Smooth muscle cell of the brain vasculature (primary cell): Measurements from ENCODE around the gene ACSS3.
"Not testable (repeated sequence)": the region's sequence is repeated elsewhere in the genome, so short reads cannot be mapped to it uniquely, and the experiment has no call there.

Source experiments
- DNase-seq: peaks from one replicate; pipeline ENCODE4 v3.0.0-alpha.2; 2012; ENCODE audit warnings: low read depth, low spot score

ACSS3 gene

GRCh38 chr12:81094718-81095360 lies 17.0 kb downstream of the ACSS3 start:
- DNase-seq = no peak

GRCh38 chr12:81095501-81096232 lies 17.8 kb downstream of the ACSS3 start:
- DNase-seq = no peak

- DNase-seq = no peak
Measured at GRCh38 chr12:81105687-81106086, 27.8 kb downstream of the ACSS3 start.

GRCh38 chr12:81114226-81114625 lies 36.3 kb downstream of the ACSS3 start:
- DNase-seq = no peak

- DNase-seq = not testable (repeated sequence)
Measured at GRCh38 chr12:81119069-81119468, 41.2 kb downstream of the ACSS3 start.

- DNase-seq = no peak
Measured at GRCh38 chr12:81120961-81121360, 43.1 kb downstream of the ACSS3 start.

GRCh38 chr12:81123611-81124010 lies 45.7 kb downstream of the ACSS3 start:
- no peak for DNase-seq

GRCh38 chr12:81125691-81126090 lies 47.8 kb downstream of the ACSS3 start:
- no peak for DNase-seq

- peak; percentile 7 for DNase-seq
Measured at GRCh38 chr12:81128930-81129554, 51.2 kb downstream of the ACSS3 start.

- no peak for DNase-seq
Measured at GRCh38 chr12:81136519-81136918, 58.6 kb downstream of the ACSS3 start.

GRCh38 chr12:81137801-81138200 lies 59.9 kb downstream of the ACSS3 start:
- DNase-seq = no peak

GRCh38 chr12:81141217-81141616 lies 63.3 kb downstream of the ACSS3 start:
- DNase-seq = no peak

- DNase-seq = no peak
Measured at GRCh38 chr12:81143057-81143456, 65.2 kb downstream of the ACSS3 start.

- DNase-seq = no peak
Measured at GRCh38 chr12:81146228-81147225, 68.6 kb downstream of the ACSS3 start.

- no peak for DNase-seq
Measured at GRCh38 chr12:81147292-81147919, 69.5 kb downstream of the ACSS3 start.

GRCh38 chr12:81150382-81150781 lies 72.5 kb downstream of the ACSS3 start:
- DNase-seq = no peak

GRCh38 chr12:81159856-81160255 lies 82.0 kb downstream of the ACSS3 start:
- DNase-seq = no peak

GRCh38 chr12:81161680-81162079 lies 83.8 kb downstream of the ACSS3 start:
- DNase-seq = no peak

- no peak for DNase-seq
Measured at GRCh38 chr12:81162391-81163136, 84.7 kb downstream of the ACSS3 start.

- DNase-seq = no peak
Measured at GRCh38 chr12:81164827-81165226, 86.9 kb downstream of the ACSS3 start.
